Activated naive CD8-positive, alpha-beta T cell treated with anti-CD3 and anti-CD28 coated beads for 36 hours (primary cell): ENCODE results near the gene HACD3. TPM values are rescaled to one million over a fixed set of nuclear protein-coding genes. Genes with fewer than 3 reads are reported as not detected.
"Not testable (repeated sequence)": the region's sequence is repeated elsewhere in the genome, so short reads cannot be mapped to it uniquely, and the experiment has no call there.

Experiments
- DNase-seq: peaks from one replicate; pipeline ENCODE4 v3.0.0; 2021
- H3K27ac Mint-ChIP-seq: one replicate; pipeline ENCODE4 v1.8.0; 2022; ENCODE audit warnings: mild to moderate bottlenecking, moderate library complexity, mixed read lengths
- H3K27me3 Mint-ChIP-seq: one replicate; pipeline ENCODE4 v1.8.0; 2022; ENCODE audit warnings: mild to moderate bottlenecking, mixed read lengths
- H3K36me3 Mint-ChIP-seq: one replicate; pipeline ENCODE4 v1.8.0; 2021; ENCODE audit warnings: mild to moderate bottlenecking, mixed read lengths
- H3K4me1 Mint-ChIP-seq: one replicate; pipeline ENCODE4 v1.8.0; 2021; ENCODE audit warnings: mixed read lengths
- H3K4me3 Mint-ChIP-seq: one replicate; pipeline ENCODE4 v1.8.0; 2022; ENCODE audit warnings: mild to moderate bottlenecking, moderate library complexity, mixed read lengths
- H3K9me3 Mint-ChIP-seq: one replicate; pipeline ENCODE4 v1.8.0; 2022; ENCODE audit warnings: mixed read lengths
- total RNA-seq, 2 experiments: library from RNA; stranded (reverse); gene quantifications; one replicate each; pipeline ENCODE4 v1.2.3, GENCODE V29; 2021

Gene HACD3
- total RNA-seq, 2 experiments from 2014 or later, result 43.7 to 46.5 TPM

- DNase-seq, result no peak
- Mint-ChIP-seq H3K36me3 (peaks cover 17% of the 10 kb centered on the region), H3K4me3 (peak overlapping the region; percentile 87), H3K27ac (peak overlapping the region; percentile 78), H3K9me3 (no peaks in the 10 kb centered on the region), H3K4me1 (peaks cover 27% of the 10 kb centered on the region), H3K27me3 (no peaks in the 10 kb centered on the region)
Observed at GRCh38 chr15:65529762-65530317, 423 bp upstream of the HACD3 start.

GRCh38 chr15:65532738-65533051 lies 2.4 kb downstream of the HACD3 start:
- no peak for DNase-seq
- H3K27me3 Mint-ChIP-seq, result no peaks in the 10 kb centered on the region
- H3K27ac Mint-ChIP-seq, result no peak overlapping the region
- no peaks in the 10 kb centered on the region for H3K9me3 Mint-ChIP-seq
- peaks cover 29% of the 10 kb centered on the region for H3K4me1 Mint-ChIP-seq
- no peak overlapping the region for H3K4me3 Mint-ChIP-seq
- H3K36me3 Mint-ChIP-seq, result peaks cover 23% of the 10 kb centered on the region

DNA sequence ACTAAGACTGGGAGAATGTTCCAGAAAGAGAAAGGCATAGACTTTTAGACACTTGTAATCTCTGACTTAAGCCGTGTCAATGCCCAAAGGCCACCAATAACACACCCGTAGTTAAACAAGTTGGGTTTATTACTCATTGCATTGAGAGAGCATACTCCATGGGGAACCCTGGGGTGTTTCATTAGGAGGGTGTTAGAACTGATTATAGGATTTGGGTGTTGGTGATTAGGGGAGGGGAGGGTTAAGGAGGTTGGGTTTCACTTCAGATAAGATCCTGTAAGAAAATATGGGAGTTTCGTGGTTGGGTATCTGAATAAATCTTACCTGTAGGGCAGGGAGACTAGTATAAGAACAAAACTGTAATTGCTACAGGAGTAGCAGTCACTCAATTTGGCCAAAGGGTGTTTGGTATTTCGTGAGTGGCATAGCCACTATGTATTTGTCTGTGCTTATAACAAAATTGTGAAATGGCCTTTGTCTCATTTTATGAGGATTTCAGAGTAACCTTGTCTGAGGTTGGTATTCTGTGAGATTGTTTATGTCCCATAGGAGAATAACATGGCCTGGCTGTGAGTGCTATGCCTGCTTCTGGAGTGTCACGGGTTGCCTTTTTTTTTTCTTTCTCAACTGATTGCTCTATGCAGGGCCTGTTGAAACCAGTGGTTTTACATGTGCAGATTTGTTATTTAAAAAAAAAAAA lies 2.9 kb downstream of the HACD3 start:
- no peak overlapping the region for H3K4me3 Mint-ChIP-seq
- H3K9me3 Mint-ChIP-seq, result no peaks in the 10 kb centered on the region
- no peak overlapping the region for H3K27ac Mint-ChIP-seq

DNA sequence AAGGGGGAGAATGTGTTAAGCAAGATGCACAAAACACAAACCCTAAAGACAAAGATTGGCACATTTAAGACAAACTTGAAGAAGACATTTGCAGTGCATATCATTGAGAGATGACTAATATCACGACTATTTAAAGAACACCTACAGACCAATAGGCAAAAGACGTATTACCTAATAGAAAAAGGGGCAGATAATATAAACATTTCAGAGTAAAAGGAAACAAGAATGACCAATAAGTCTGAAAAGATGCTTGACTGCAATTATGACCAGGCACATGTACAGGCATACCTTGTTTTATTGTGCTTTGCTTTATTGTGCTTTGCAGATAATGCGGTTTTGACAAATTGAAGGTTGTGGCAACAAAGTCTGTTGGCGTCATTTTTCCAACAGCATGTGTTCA lies 4.9 kb downstream of the HACD3 start:
- Mint-ChIP-seq H3K27ac (no peak overlapping the region), H3K9me3 (no peaks in the 10 kb centered on the region), H3K36me3 (peaks cover 28% of the 10 kb centered on the region), H3K4me1 (peaks cover 34% of the 10 kb centered on the region), H3K27me3 (no peaks in the 10 kb centered on the region), H3K4me3 (no peak overlapping the region)
- DNase-seq, result no peak

More for the DNA sequence above, 2.9 kb downstream of the HACD3 start:
- Mint-ChIP-seq H3K4me1 (peaks cover 32% of the 10 kb centered on the region), H3K27me3 (no peaks in the 10 kb centered on the region), H3K36me3 (peaks cover 26% of the 10 kb centered on the region)
- no peak for DNase-seq

DNA sequence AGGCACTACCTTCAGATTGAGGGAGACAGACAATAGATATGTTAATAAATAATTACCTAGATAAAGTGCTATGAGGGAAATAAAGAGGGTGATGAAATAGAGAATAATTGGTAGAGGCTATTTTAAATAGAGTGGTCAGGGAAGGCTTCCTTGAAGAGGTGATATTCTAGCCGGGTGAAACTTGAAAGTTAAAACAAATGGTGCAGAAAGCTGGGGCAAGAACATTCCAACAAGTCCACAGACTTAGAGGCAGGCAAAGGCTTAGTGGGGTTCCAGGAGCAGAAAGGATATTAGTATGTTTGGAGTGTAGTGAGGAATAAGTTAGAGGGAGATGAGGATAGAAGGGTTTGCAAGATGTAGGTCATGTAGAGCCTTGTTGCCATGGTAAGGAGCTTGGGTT lies 10.1 kb downstream of the HACD3 start:
- Mint-ChIP-seq H3K4me1 (peaks cover 14% of the 10 kb centered on the region), H3K27ac (no peak overlapping the region), H3K9me3 (no peaks in the 10 kb centered on the region), H3K4me3 (no peak overlapping the region), H3K27me3 (no peaks in the 10 kb centered on the region), H3K36me3 (peaks cover 9% of the 10 kb centered on the region)
- no peak for DNase-seq

DNA sequence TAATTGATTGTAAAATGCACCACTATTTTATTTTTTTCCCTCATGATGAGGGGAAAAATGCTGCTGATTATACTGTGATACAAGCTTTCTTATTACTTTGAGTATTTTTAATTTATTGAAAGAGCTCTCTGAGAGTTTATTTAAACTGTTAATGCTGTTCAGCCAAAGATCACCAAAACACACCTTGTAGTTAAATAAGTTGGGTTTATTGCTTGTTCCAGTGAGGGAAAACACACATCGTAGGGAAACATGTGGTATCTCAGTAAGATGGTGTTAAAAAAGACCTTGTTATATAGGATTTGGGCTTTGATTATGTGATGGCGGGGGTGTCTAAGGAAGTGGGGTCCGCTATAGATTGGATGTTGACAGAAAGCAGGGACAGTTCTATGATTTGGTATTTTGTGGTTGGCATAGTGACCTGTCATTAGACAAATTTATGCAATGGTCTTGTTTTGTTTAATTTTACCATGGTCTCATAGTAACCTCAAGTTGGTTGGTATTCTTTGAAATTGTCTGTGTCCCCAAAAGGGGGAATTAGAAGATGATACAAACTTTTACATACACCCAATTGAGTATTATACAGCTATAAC lies 11.1 kb downstream of the HACD3 start:
- Mint-ChIP-seq H3K27me3 (no peaks in the 10 kb centered on the region), H3K4me3 (no peak overlapping the region), H3K27ac (no peak overlapping the region), H3K9me3 (no peaks in the 10 kb centered on the region), H3K4me1 (peaks cover 12% of the 10 kb centered on the region), H3K36me3 (peaks cover 5% of the 10 kb centered on the region)
- no peak for DNase-seq

- H3K4me1 Mint-ChIP-seq, result peaks cover 15% of the 10 kb centered on the region
- H3K27me3 Mint-ChIP-seq, result no peaks in the 10 kb centered on the region
- no peak overlapping the region for H3K4me3 Mint-ChIP-seq
- H3K36me3 Mint-ChIP-seq, result peaks cover 9% of the 10 kb centered on the region
- no peak for DNase-seq
- H3K27ac Mint-ChIP-seq, result no peak overlapping the region
- peaks cover 2% of the 10 kb centered on the region for H3K9me3 Mint-ChIP-seq
Observed at GRCh38 chr15:65547841-65548240, 17.6 kb downstream of the HACD3 start.

- H3K27me3 Mint-ChIP-seq, H3K27ac Mint-ChIP-seq, H3K9me3 Mint-ChIP-seq, DNase-seq, H3K4me3 Mint-ChIP-seq: not testable (repeated sequence)
- peaks cover 15% of the 10 kb centered on the region for H3K4me1 Mint-ChIP-seq
- peaks cover 13% of the 10 kb centered on the region for H3K36me3 Mint-ChIP-seq
Observed at GRCh38 chr15:65549288-65549687, 19.0 kb downstream of the HACD3 start.

DNA sequence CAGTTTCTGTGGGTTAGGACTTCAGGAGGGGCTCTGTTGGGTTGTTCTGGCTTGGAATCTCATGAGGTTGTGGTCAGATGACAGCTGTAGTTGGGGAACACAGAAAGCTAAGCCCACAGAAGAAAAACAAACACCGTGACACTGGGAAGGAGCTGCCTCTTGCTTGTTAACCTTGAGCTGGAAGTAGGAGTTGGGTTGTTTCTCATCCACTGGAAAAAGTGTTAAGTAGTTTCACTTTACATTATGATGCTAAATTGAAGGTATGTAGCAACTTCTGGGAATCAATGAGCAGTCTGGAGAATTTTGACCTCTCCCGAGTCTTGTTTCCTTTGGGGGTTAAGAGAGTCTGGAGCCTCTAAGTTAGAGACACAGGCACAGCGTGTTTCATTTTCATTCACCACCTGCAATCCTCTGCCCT lies 20.4 kb downstream of the HACD3 start:
- peaks cover 15% of the 10 kb centered on the region for H3K4me1 Mint-ChIP-seq
- peaks cover 2% of the 10 kb centered on the region for H3K9me3 Mint-ChIP-seq
- H3K27me3 Mint-ChIP-seq, result no peaks in the 10 kb centered on the region
- peak overlapping the region; percentile 26 for H3K27ac Mint-ChIP-seq
- no peak for DNase-seq
- H3K4me3 Mint-ChIP-seq, result no peak overlapping the region
- peaks cover 13% of the 10 kb centered on the region for H3K36me3 Mint-ChIP-seq

GRCh38 chr15:65551183-65551582 lies 20.9 kb downstream of the HACD3 start:
- Mint-ChIP-seq H3K36me3 (peaks cover 13% of the 10 kb centered on the region), H3K27ac (no peak overlapping the region), H3K4me3 (no peak overlapping the region), H3K27me3 (no peaks in the 10 kb centered on the region), H3K9me3 (peaks cover 2% of the 10 kb centered on the region), H3K4me1 (peaks cover 15% of the 10 kb centered on the region)
- no peak for DNase-seq

GRCh38 chr15:65552851-65553250 lies 22.6 kb downstream of the HACD3 start:
- not testable (repeated sequence) for DNase-seq, H3K4me3 Mint-ChIP-seq, H3K27ac Mint-ChIP-seq, H3K27me3 Mint-ChIP-seq, H3K9me3 Mint-ChIP-seq
- Mint-ChIP-seq H3K4me1 (peaks cover 11% of the 10 kb centered on the region), H3K36me3 (peaks cover 13% of the 10 kb centered on the region)

DNA sequence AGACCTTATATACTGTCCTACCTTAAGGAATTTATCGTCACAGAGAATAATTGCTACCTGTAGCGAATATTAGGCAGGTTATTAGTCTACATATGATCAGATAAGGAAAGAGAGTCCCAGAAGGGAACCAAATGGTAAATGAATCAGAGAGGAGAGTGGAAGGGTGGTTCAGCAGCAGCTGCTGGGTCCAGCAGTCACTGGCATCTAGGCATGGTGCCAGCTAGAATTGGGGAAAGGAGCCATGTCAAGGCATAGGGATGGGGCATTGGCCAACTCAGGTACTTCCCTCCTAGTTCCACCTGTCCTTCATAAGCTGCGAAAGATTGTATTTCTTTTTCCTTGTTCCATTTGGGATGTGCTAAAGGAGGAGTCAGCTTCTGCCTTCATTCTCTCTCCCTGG lies 23.4 kb downstream of the HACD3 start:
- H3K4me3 Mint-ChIP-seq, result no peak overlapping the region
- peaks cover 17% of the 10 kb centered on the region for H3K36me3 Mint-ChIP-seq
- H3K9me3 Mint-ChIP-seq, result peaks cover 2% of the 10 kb centered on the region
- H3K27ac Mint-ChIP-seq, result no peak overlapping the region
- H3K4me1 Mint-ChIP-seq, result peaks cover 11% of the 10 kb centered on the region
- no peak for DNase-seq
- no peaks in the 10 kb centered on the region for H3K27me3 Mint-ChIP-seq

GRCh38 chr15:65556622-65557021 lies 26.4 kb downstream of the HACD3 start:
- no peak for DNase-seq
- Mint-ChIP-seq H3K4me1 (no peaks in the 10 kb centered on the region), H3K27ac (no peak overlapping the region), H3K4me3 (no peak overlapping the region), H3K9me3 (no peaks in the 10 kb centered on the region), H3K36me3 (peaks cover 26% of the 10 kb centered on the region), H3K27me3 (no peaks in the 10 kb centered on the region)

DNA sequence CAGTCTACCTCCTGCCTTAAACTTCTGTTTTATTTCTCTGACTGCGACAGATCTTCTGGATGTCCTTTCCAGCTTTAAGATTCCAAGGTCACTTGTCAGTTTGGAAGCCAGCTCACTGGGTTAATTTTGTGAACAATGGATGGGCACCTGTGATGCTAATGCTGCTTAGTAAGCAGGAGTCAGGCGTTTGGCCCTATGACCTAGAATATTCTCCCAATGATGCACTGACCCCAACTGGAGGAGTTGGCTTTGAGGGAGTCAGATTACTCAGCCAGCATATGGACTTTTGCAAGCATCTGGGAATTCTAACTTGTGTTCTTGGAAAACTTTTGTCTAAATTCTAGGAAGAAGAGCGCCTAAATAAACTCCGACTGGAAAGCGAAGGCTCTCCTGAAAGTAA lies 28.1 kb downstream of the HACD3 start:
- H3K9me3 Mint-ChIP-seq, result no peaks in the 10 kb centered on the region
- no peak overlapping the region for H3K4me3 Mint-ChIP-seq
- H3K4me1 Mint-ChIP-seq, result no peaks in the 10 kb centered on the region
- peaks cover 24% of the 10 kb centered on the region for H3K36me3 Mint-ChIP-seq
- no peak overlapping the region for H3K27ac Mint-ChIP-seq
- DNase-seq, result no peak
- H3K27me3 Mint-ChIP-seq, result no peaks in the 10 kb centered on the region

- Mint-ChIP-seq H3K9me3 (no peaks in the 10 kb centered on the region), H3K4me3 (no peak overlapping the region), H3K4me1 (no peaks in the 10 kb centered on the region), H3K36me3 (peaks cover 26% of the 10 kb centered on the region), H3K27me3 (no peaks in the 10 kb centered on the region), H3K27ac (no peak overlapping the region)
- DNase-seq, result no peak
Observed at GRCh38 chr15:65558997-65559760, 28.9 kb downstream of the HACD3 start.
